T-helper 2 cell (primary cell): Measurements from ENCODE around the gene KRT24.
"Not testable (repeated sequence)": the region's sequence is repeated elsewhere in the genome, so short reads cannot be mapped to it uniquely, and the experiment has no call there.

Experiments used
- DNase-seq, 5 experiments: peaks; one replicate each; pipeline versions ENCODE4 v3.0.0 to v3.0.0-alpha.2; 2012 to 2022
- total RNA-seq, 2 donors: gene quantifications; one replicate each; lab custom pipeline; 2026; lab: John Stamatoyannopoulos, UW

Gene KRT24
- total RNA-seq: 0 to 0.07 reads per million in 2 donors

DNA sequence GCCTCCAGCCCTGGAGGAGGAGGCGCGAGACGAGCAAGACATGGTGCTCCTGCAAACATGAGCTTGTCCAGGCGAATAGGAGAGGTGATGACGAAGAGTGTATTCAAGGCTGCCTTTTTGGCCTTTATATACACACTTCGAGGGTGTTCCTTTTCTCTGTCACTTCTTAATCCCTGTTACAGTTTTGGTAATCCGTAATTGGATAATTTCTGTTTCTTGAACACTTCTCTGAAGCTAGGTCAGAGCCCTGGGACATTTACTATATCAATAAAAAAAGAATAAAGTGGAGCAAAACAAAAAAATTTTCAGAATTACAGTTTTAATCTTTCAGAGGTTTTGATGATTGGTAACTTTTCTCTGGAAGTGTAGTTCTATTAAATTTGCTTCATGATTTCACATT is at the start of gene KRT24:
Gene KRT24, minus strand, starts transcription at position 101 of the 400 bp plus-strand sequence. Its CDS starts 59 bp downstream, at position 42.
- DNase-seq: no peak

DNA sequence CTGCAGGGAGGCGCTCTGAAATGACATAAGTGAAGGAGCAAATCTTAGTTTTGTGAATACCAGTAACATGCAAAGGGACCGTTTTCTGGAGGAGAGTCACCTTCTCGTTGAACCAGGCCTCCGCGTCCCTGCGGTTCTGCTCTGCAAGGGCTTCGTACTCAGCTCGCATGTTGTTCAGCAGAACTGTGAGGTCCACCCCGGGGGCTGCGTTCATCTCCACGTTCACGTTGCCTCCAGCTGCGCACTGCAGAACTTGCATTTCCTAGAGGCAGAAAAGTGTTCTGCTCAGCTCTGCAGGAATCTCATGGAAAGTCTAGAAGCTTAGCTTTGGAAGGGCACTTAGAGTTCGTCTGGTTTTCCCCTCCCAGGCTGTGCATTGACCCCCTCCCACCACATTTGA is 47.5 kb upstream of the KRT24 start:
- no peak for DNase-seq

DNA sequence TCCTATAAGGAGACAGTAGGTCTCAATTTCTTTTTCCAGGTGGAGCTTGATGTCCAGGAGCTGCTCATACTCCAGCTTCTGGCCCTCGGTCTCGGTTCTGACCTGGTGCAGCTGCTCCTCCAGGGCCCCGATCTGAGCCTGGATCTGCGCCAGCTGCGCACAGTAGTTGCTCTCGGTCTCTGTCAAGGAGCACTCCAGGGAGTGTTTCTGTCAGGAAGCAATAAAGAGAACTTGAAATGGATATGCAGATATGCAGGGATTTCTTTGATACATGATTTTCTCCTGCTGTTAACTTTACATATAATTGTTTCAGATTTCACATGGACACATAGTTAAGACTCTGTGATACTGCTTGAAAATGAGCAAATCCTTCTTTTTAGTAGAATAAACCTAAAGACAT is 46.8 kb upstream of the KRT24 start:
- DNase-seq: no peak

DNA sequence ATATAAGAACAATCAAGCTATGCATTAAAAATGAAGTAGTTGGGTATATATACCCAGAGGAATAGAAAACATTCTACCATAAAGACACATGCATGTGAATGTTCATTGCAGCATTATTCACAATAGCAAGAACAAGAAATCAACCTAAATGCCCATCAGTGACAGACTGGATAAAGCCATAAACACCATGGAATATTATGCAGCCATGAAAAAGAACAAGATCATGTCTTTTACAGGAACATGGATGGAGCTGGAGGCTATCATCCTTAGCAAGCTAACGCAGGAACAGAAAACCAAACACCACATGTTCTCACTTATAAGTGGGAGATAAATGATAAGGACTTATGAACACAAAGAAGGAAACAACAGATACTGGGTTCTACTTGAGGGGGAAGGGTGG is 45.1 kb upstream of the KRT24 start:
- not testable (repeated sequence) for DNase-seq

DNA sequence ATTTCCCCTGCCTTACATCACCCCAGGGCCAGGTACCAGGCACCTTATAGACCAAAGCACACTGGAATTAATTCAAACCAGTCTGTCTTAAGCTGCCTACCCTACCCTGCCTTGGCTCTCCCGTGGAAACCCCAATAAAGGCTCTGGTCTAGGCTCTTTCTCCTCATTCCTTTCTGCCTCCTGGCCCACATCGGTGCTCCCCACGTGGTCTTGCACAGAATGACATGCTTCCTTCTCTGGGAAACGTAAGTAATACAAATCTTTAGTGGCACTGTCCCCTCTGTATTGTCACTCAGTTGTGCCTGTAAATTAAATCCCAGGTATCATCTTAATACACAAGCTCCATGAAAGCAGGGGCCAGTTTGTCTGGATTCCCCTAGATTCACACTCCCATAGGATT is 35.0 kb upstream of the KRT24 start:
- no peak for DNase-seq

DNA sequence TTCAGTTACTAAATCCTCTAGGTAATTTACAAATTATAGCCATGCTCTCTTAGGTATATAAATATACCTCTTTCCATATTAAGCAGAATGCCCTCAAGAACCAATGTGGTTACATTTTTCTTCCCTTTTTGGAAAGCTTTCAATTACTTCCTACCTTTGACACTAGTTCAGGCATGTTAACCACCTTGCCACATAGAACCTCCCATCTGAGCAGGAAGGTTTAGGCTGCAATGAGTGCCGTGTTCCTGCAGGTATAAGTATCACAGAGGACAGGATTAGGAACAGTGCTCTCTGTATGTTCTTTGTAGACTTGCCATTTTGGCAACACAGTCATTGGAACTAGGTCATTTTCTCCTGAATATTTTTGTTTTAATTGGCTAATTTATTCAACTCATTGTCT is 31.5 kb upstream of the KRT24 start:
- DNase-seq: no peak

DNA sequence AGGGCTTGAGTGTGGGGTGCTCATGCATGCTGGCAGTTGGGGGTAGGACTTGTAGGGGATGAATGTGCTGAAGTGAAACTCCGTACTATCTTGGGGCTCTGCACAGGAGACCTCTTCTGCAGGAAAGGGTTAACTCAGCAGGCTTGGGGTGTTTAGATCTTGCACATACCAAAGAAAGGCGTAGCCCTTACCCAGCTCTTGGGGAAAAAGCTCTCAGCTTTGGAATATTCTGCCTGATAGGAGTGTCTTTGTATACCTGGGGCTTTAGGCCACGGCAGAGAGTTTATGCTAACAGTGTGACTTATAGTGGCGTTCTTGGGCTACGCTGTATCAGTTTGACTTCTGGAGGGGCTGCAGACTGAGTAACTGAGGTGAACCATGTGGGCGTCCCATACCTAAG is 30.5 kb upstream of the KRT24 start:
- DNase-seq: no peak

DNA sequence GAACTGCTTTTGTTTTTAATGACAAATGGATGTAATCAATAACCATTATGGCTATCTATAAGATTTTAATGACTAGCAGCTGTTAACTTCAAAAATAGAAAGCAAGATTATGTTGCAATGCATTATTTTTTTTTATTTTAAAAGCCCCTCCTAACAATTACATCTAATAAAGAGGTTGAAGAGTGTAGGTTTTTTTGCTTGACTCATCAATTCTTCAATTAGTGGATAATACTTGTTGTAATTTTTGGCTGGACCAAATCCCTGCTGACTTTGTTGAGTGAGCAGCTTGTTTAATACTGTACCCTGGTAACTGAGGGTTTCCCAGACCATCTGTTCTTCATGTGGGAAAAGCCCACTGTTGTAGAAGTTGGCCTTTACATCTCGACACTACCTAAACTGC is 27.4 kb upstream of the KRT24 start:
- no peak for DNase-seq

DNA sequence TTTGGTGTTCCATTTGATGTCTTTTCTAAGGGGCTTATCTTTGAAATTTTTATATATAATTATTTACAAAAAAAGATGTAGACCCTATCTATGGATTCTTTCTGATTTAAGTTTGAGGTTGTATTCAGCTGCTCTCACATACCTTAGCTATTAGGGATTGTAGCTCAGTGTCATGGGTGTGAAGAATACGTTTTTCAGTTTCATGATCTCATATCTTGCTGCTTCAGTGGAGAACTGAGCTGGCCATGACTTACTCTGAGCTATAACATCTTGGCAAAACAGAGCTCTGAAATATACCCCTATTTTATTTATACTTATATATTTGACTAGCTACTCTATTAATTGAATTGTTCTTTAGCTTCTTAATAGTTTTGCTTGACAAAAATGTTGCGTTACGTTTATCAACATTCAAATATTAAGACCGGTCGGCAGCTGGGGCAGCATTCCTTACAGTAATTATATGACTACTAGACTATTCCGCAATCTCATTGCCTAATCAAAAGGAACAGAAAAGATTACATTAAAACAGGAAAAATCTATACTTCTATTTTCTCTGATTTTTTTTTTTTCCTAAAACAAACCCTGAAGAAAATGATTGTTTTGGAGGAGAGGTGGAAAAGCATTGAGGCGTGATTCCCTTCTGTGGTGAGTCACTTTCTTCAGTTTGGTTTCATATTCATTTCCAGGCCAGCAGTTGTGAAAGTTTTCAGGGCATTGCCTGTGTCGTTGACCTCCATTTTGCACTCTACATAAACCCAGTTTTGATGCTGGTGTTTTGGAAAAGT is 24.1 kb upstream of the KRT24 start:
- no peak for DNase-seq

DNA sequence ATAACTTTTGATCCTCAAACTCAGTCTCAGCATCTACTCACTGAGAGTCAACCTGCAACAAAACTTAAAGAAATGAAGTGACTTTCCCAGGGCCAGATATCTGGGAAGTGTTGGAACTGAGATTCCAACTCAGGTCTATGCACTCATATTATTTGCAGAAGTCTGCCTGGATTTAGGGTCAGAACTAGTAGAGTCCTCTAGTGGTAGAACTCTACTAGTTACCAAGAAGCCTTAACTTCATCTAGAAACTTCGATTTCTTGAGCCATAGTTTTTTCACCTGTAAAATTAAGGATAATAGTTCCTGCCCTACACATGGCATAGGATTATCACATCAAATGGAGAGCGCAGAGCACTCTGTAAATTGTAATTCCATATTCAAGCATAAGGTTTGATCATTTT is 23.4 kb upstream of the KRT24 start:
- DNase-seq: peak in 2 of 5 experiments; percentile 1 to 8

DNA sequence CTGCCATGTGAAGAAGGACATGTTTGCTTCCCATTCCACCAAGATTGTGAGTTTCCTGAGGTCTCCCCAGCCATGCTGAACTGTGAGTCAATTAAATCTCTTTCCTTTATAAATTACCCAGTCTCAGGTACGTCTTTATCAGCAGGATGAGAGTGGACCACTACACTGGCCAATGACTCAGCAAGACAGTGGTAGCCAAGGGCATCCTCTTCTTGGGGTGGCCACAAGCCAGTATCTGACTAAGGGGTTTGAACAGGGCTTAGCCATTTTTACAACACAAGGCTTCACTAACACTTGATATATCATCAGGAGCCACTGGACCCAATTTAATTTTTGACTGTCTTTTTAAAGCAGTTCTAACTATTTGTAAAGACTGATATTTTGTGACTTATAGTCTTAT is 21.1 kb upstream of the KRT24 start:
- DNase-seq: no peak

DNA sequence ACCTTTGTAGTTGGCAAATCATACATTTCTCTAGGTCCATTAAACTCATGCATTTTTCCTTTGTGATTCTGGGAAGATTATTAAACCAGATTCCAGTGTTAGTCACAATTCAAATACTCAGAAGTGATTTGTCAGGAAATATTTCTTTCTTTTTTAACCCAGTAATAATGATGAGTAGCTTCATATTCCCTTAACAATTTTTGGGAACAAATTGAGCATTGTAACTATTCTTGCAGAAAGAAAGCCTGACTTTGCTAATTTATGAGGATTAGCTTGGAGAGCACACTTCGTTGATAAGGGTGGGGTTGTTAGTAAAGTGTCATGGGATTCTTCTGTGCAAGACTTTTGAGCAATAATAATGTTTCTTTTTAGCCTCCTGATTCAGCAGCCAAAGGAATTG is 18.7 kb upstream of the KRT24 start:
- no peak for DNase-seq

DNA sequence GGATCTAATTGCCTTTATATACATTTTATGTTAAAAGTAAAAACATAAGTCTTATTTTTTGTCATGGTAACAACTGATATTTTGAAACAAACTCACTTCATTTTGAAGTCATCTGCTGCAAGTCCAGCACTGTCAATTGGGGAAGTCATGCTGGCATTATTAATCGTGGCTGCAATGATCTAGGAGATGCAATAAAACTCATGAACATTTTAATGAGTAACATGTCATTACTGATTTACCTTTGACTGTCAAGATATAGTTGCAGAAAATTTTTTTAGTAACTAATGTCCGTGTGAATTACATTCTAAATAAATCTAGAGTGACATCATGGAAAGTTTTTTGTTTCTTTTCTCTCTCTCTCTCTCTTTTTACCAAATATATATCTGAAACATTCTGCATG is 17.3 kb upstream of the KRT24 start:
- DNase-seq: no peak

DNA sequence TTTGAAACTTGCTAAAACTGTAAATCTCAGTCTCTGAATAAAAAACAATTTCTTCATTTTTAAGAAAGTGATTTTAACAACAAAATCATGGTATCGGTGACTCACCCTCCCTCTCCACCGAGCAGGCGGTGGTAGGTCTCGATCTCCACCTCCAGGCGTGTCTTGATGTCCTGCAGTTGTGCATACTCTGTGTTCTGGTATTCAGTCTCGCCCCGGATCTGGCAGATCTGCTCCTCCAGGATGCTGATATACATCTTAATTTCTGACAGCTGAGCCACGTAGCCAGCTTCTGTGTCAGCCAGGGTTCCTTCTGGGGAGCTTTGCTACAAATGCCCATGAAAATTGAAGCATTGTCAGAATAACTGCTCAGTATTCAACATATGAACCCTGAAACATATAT is 15.4 kb upstream of the KRT24 start:
- DNase-seq: no peak

DNA sequence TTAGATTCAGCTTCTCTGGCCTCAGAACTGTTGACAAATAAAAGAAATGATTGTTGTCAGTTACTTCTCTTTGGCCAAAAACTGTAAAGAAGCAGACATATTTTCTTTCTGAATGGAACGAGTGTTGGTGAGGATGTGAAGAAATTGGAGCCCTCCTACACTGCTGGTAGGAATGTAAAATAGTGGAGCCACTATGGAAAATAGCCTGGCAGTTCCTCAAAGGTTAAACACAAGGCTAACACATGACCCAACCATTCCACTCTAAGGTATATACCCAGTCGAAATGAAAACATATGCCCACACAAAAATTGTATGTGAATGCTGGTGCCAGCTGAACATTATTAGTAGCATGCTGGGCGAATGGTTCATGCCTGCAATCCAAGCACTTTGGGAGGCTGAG is 14.2 kb upstream of the KRT24 start:
- no peak for DNase-seq

DNA sequence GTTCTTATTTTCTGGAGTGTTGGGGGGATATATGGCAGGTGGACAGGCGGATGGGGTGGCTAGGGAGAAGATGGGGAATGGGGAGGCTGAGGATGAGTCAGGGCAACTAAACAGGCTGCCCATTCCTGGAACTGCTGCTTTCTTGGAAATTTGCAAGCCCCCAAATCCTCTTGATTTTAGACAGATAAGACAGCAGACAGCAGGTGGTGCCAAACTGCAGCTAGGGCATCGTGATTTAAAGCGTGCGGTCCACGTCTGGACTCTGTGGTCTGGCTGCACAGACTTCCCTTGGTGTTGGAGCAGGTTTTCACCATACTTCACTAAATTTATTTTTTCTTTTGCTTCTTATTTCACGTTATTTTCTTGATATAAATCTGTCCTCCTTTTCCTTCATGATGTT is 10.9 kb upstream of the KRT24 start:
- DNase-seq: no peak

DNA sequence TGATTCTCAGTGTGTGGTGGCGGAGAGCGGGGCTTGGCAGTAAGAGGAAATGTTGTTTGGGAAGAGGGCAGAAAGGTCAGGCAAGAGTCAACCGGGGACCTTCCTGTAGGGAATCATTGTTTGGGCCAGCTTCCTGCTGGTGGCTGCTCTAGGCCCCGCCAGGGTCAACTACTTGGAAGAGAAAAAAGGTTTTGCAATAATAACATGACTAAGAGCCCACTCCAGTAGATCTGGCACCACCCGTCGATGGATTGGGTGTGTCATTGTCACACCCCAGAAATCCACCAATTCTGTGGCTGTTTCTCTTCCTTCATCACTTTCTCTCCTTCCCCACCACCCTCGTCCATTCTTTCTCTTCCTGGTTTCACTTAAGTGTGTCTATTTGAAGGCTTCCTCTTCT is 4.2 kb upstream of the KRT24 start:
- no peak for DNase-seq

DNA sequence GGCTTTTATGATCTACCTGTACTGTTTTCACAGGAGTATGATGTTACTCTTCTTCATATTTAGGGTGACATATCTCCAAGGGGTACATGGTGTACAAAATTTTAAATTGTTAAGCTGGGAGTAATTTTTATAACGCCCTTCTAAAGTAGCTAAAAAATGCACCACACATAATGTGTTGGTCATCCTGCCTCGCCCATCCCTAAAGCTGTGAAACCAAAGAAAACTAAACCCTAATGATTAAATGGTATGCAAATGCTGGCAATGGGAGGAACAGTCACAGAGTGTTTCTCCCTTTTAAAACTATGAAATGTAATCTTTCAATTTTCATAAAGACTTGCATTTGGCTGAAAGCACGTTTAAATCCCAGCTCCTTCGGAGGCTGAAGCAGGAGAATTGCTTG is 2.0 kb upstream of the KRT24 start:
- no peak for DNase-seq

DNA sequence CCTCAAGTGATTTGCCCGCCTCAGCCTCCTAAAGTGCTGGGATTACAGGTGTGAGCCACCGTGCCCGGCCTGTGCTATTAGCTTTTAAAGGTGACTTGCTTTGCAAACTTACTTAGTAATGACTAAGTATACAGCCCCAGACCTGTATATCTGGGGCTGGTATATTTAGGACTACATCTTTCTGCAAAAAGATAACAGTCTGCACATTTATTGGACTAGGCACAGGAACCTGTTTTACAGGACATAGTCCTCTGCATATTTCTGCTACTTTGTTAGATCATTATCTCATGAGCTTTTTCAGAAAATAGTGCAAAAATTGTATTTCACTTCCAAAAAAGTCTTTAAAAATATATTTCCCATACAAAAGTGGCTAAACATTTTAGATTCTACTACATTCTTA is 1.3 kb downstream of the KRT24 start:
- no peak for DNase-seq

DNA sequence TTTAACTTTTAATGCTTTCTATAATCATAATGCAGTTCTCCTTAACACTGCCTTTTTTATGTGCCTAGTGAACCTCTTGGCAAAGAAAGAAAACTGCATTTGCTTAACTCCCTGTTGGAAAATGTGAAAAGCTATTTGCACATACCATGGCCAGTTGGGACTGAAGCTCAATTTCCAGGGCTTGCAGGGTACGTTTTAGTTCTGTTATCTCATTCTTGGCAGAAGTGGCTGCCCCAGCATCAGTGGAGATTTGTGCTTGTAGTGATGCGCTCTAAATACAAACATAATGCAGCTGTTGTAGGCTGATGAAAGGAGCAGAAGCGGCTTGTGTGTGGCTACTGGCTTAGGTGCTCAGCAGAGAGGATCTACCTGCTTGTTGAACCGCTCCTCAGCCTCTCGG is 3.7 kb downstream of the KRT24 start:
- DNase-seq: no peak

DNA sequence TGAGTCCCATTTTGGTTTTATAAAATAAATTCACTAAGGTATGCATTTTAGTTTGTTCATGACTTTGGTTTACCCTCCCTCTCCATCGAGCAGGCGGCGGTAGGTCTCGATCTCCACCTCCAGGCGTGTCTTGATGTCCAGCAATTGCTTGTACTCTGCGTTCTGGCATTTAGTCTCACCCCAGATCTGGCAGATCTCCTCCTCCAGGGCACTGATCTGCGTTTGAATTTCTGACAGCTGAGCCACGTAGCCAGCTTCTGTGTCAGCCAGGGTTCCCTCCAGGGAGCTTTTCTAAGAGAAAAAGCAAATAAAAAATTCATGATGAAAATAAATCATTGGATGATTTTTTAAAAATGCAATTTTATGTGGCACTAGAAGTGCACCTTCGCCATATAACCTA is 4.2 kb downstream of the KRT24 start:
- no peak for DNase-seq

DNA sequence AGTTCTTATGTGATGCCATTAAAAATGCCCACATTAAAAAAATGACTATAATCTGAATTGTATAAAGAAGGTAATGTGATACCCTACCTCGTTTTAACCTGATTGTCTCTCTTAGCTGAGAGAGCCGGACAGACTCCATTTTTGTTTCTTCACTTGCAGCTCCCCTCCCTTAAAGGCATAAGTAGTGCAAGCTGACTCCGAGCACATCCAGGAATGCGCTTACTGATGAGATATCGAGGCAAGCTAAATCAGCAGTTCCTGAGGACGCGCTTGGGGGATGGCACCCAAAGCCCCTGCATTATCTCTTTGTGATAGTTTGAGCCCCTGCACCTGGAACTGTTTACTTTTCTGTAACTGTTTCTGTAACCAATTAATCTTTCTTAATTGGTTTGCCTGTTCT is 6.3 kb downstream of the KRT24 start:
- DNase-seq: no peak

DNA sequence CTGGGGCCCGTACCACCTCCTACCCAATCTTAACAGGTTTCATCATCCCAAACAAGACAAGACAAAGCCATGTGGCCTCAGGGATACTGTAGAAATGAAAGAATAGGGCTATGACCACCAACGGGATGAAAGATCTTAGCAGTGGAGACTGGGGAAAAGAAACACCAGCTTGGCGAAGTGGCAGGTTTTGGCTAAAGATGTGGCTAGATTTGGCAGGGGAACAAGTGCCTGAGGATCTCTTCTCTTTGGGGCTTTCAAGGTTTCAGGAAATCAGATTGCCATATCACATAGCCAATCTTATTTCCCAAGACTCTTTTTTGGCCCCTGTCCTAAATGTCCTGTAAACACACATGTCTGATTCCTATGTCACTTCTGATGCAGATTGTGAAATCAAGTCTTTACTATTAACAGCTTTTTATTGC is 6.9 kb downstream of the KRT24 start:
- DNase-seq: no peak

DNA sequence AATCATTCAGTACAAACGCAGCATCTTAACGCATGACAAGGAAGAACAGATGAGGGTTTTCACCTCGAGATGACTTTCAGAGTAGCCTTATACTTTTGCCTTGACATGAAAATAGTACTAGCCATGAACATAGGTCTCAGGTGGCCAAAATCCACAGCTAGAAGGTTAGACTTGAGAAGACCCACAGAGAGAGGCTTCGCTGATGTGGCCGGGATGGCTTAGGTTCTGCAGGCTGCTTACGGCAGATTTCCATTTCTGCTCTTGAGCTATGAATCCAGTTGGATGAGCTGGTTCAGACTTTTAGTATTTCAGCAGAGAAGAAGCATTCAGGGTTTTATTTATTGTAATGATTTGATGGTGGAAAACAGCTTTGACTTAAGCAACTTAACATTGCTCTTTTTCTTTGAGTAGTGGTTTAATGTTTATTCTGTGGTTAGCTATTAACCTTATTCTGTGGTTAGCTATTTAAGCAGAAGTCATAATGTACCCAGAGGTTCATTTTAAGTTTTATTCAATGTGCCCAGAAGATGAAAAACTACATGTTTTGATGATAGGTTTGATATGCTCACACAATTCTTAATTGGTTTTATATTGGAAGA is 7.6 kb downstream of the KRT24 start:
- no peak for DNase-seq

DNA sequence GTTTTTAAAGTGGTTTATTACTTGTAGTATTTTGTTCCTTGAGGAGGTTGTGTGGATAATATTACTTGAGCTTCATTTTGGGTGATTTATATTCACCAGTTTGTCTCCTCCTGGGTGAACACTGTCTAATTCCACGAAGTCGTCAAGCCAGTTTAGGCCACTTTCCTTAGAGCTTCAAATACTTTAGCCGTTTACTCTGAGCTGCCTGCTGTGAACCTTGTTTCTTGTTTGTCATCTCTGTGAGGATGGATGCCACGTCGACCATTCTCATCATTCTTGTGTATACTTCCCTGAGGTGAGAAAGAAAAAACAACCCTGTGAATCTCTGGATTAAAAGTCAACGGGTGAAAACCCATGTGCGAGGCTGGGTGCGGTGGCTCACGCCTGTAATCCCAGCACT is 9.0 kb downstream of the KRT24 start:
- no peak for DNase-seq
